Right ventricle myocardium inferior (tissue), 1 donor: Measurements from ENCODE around the gene HOXD4. TPM values are rescaled to one million over a fixed set of nuclear protein-coding genes. Genes with fewer than 3 reads are reported as not detected.

Experiments
- ATAC-seq: fragments of 200-7000 bp; cut with Tn5 transposase; one replicate; pipeline ENCODE4 v1.9.1; 2020; ENCODE audit warnings: mild to moderate bottlenecking, moderate library complexity
- DNase-seq: peaks from one replicate; pipeline ENCODE4 v3.0.0; 2021; ENCODE audit errors: missing footprints
- intact Hi-C: fragments of 100-400 bp; cut with DNase I; formaldehyde crosslinking; loops from one replicate; pipeline ENCODE4 v1.11.0; 2022
- total RNA-seq: library from RNA; stranded (reverse); fragmentation: NEBNext Ultra II Directional; extraction: Animal tissue kit (Norgen Biotek cat#: 25700); gene quantifications from one replicate; pipeline ENCODE4 v1.2.1, GENCODE V29; 2021
- donor health status: DM: no; HTN: yes; CAD: no; lungs with severe emphysema.

Gene HOXD4
- total RNA-seq, 1 donor from 2014 or later = not detected

GRCh38 chr2:176174824-176175708 is 23.7 kb downstream of the HOXD4 start:
- no peak for DNase-seq

GRCh38 chr2:176175709-176176607 is 24.6 kb downstream of the HOXD4 start:
- DNase-seq (no peak), ATAC-seq (no peak)
- intact Hi-C loops = no loop called here

More at GRCh38 chr2:176174824-176175708, 23.7 kb downstream of the HOXD4 start:
- intact Hi-C loops = no loop called here
- ATAC-seq = no peak

GRCh38 chr2:176177580-176178037 is 26.3 kb downstream of the HOXD4 start:
- ATAC-seq (no peak), DNase-seq (no peak)
- intact Hi-C loops = no loop called here

- DNase-seq (no peak), ATAC-seq (no peak)
- intact Hi-C loops = no loop called here
Observed at GRCh38 chr2:176178038-176178756, 26.8 kb downstream of the HOXD4 start.

- DNase-seq (no peak), ATAC-seq (no peak)
- intact Hi-C loops = no loop called here
Observed at GRCh38 chr2:176178757-176179295, 27.5 kb downstream of the HOXD4 start.

- intact Hi-C loops = no loop called here
- no peak for DNase-seq
- ATAC-seq = no peak
Observed at GRCh38 chr2:176181551-176181950, 30.2 kb downstream of the HOXD4 start.

- ATAC-seq (no peak), DNase-seq (no peak)
- intact Hi-C loops = no loop called here
Observed at GRCh38 chr2:176182671-176183070, 31.3 kb downstream of the HOXD4 start.

- DNase-seq = no peak
- intact Hi-C loops = no loop called here
- no peak for ATAC-seq
Observed at GRCh38 chr2:176184749-176185148, 33.4 kb downstream of the HOXD4 start.

- ATAC-seq (no peak), DNase-seq (no peak)
- intact Hi-C loops = no loop called here
Observed at GRCh38 chr2:176186024-176186423, 34.7 kb downstream of the HOXD4 start.

- ATAC-seq (no peak), DNase-seq (no peak)
- intact Hi-C loops = no loop called here
Observed at GRCh38 chr2:176187200-176187898, 36.0 kb downstream of the HOXD4 start.

- intact Hi-C loops = no loop called here
- ATAC-seq (no peak), DNase-seq (no peak)
Observed at GRCh38 chr2:176187899-176188773, 36.8 kb downstream of the HOXD4 start, which contains the start of gene HOXD1. Gene HOXD1, plus strand, starts transcription at chr2:176188668. Its CDS starts 134 bp downstream, at chr2:176188802.

GRCh38 chr2:176188774-176189680 is 37.7 kb downstream of the HOXD4 start:
- intact Hi-C loops = no loop called here
- DNase-seq = no peak
- no peak for ATAC-seq

GRCh38 chr2:176189681-176190641 is 38.6 kb downstream of the HOXD4 start:
- peak; percentile 37 for ATAC-seq
- intact Hi-C loops = no loop called here
- no peak for DNase-seq

GRCh38 chr2:176192351-176192750 is 41.0 kb downstream of the HOXD4 start:
- intact Hi-C loops = no loop called here
- no peak for ATAC-seq
- DNase-seq = no peak

GRCh38 chr2:176193048-176193447 is 41.7 kb downstream of the HOXD4 start:
- intact Hi-C loops = no loop called here
- ATAC-seq = no peak
- DNase-seq = no peak
